ENCODE results near the gene FNDC11.
"Not testable (repeated sequence)": the region's sequence is repeated elsewhere in the genome, so short reads cannot be mapped to it uniquely, and the experiment has no call there.

Gene FNDC11

GRCh38 chr20:63568986-63569949, 15.3 kb downstream of the FNDC11 start:
- Histone ChIP-seq H3K9me3 (ENCODE audit: control insufficient read depth, insufficient read depth, low read length) (no peaks in the 10 kb centered on the region), H3K4me1 (ENCODE audit: insufficient read depth, low read length) (no peaks in the 10 kb centered on the region), H3K36me3 (ENCODE audit: insufficient read depth, low read length) (no peaks in the 10 kb centered on the region), H3K9ac (ENCODE audit: low read depth, low read length) (no peak overlapping the region)

- Histone ChIP-seq H3K36me3 (ENCODE audit: insufficient read depth, low read length) (no peaks in the 10 kb centered on the region), H3K9me3 (ENCODE audit: control insufficient read depth, insufficient read depth, low read length) (no peaks in the 10 kb centered on the region), H3K9ac (ENCODE audit: low read depth, low read length) (no peak overlapping the region), H3K4me1 (ENCODE audit: insufficient read depth, low read length) (no peaks in the 10 kb centered on the region)
These were observed 16.5 kb downstream of the FNDC11 start for GRCh38 chr20:63570281-63571086.

GRCh38 chr20:63571087-63571478, 17.1 kb downstream of the FNDC11 start:
- H3K4me1 ChIP-seq (ENCODE audit: insufficient read depth, low read length); H3K9ac ChIP-seq (ENCODE audit: low read depth, low read length); H3K36me3 ChIP-seq (ENCODE audit: insufficient read depth, low read length); H3K9me3 ChIP-seq (ENCODE audit: control insufficient read depth, insufficient read depth, low read length): not testable (repeated sequence)

GRCh38 chr20:63572071-63572787, 18.3 kb downstream of the FNDC11 start:
- Histone ChIP-seq H3K36me3 (ENCODE audit: insufficient read depth, low read length) (no peaks in the 10 kb centered on the region), H3K4me1 (ENCODE audit: insufficient read depth, low read length) (no peaks in the 10 kb centered on the region), H3K9ac (ENCODE audit: low read depth, low read length) (no peak overlapping the region)

GRCh38 chr20:63572788-63573646, 19.1 kb downstream of the FNDC11 start:
- H3K9ac ChIP-seq (ENCODE audit: low read depth, low read length), result peak overlapping the region; percentile 42; the same call in 1 of the 2 replicates
- H3K4me1 ChIP-seq (ENCODE audit: insufficient read depth, low read length), result no peaks in the 10 kb centered on the region
- no peaks in the 10 kb centered on the region for H3K36me3 ChIP-seq (ENCODE audit: insufficient read depth, low read length)
- no peaks in the 10 kb centered on the region for H3K9me3 ChIP-seq (ENCODE audit: control insufficient read depth, insufficient read depth, low read length)

More at GRCh38 chr20:63572071-63572787, 18.3 kb downstream of the FNDC11 start:
- no peaks in the 10 kb centered on the region for H3K9me3 ChIP-seq (ENCODE audit: control insufficient read depth, insufficient read depth, low read length)

GRCh38 chr20:63573647-63574131, 19.7 kb downstream of the FNDC11 start:
- no peaks in the 10 kb centered on the region for H3K9me3 ChIP-seq (ENCODE audit: control insufficient read depth, insufficient read depth, low read length)
- H3K4me1 ChIP-seq (ENCODE audit: insufficient read depth, low read length), result no peaks in the 10 kb centered on the region
- H3K9ac ChIP-seq (ENCODE audit: low read depth, low read length), result peak overlapping the region; percentile 42
- no peaks in the 10 kb centered on the region for H3K36me3 ChIP-seq (ENCODE audit: insufficient read depth, low read length)

- no peaks in the 10 kb centered on the region for H3K4me1 ChIP-seq (ENCODE audit: insufficient read depth, low read length)
- peak within 1 kb of the TSS; percentile 42 for H3K9ac ChIP-seq (ENCODE audit: low read depth, low read length)
- no peaks in the 10 kb centered on the region for H3K36me3 ChIP-seq (ENCODE audit: insufficient read depth, low read length)
- H3K9me3 ChIP-seq (ENCODE audit: control insufficient read depth, insufficient read depth, low read length), result no peaks in the 10 kb centered on the region
These were observed 20.3 kb downstream of the FNDC11 start, which contains the start of gene HELZ2 for GRCh38 chr20:63574156-63574828. Gene HELZ2, minus strand, starts transcription at chr20:63574239. Its CDS starts 1,854 bp downstream, at chr20:63572385.

- Histone ChIP-seq H3K9me3 (ENCODE audit: control insufficient read depth, insufficient read depth, low read length) (no peaks in the 10 kb centered on the region), H3K9ac (ENCODE audit: low read depth, low read length) (no peak overlapping the region), H3K36me3 (ENCODE audit: insufficient read depth, low read length) (no peaks in the 10 kb centered on the region), H3K4me1 (ENCODE audit: insufficient read depth, low read length) (no peaks in the 10 kb centered on the region)
These were observed 21.1 kb downstream of the FNDC11 start for GRCh38 chr20:63574829-63575743.

- Histone ChIP-seq H3K9me3 (ENCODE audit: control insufficient read depth, insufficient read depth, low read length) (no peaks in the 10 kb centered on the region), H3K4me1 (ENCODE audit: insufficient read depth, low read length) (no peaks in the 10 kb centered on the region), H3K36me3 (ENCODE audit: insufficient read depth, low read length) (no peaks in the 10 kb centered on the region), H3K9ac (ENCODE audit: low read depth, low read length) (no peak overlapping the region)
These were observed 22.4 kb downstream of the FNDC11 start for GRCh38 chr20:63576311-63576710.

GRCh38 chr20:63577317-63577894, 23.4 kb downstream of the FNDC11 start:
- no peaks in the 10 kb centered on the region for H3K36me3 ChIP-seq (ENCODE audit: insufficient read depth, low read length)
- no peaks in the 10 kb centered on the region for H3K9me3 ChIP-seq (ENCODE audit: control insufficient read depth, insufficient read depth, low read length)
- no peaks in the 10 kb centered on the region for H3K4me1 ChIP-seq (ENCODE audit: insufficient read depth, low read length)
- no peak overlapping the region for H3K9ac ChIP-seq (ENCODE audit: low read depth, low read length)

- H3K9ac ChIP-seq (ENCODE audit: low read depth, low read length), result no peak overlapping the region
- no peaks in the 10 kb centered on the region for H3K4me1 ChIP-seq (ENCODE audit: insufficient read depth, low read length)
- no peaks in the 10 kb centered on the region for H3K9me3 ChIP-seq (ENCODE audit: control insufficient read depth, insufficient read depth, low read length)
- H3K36me3 ChIP-seq (ENCODE audit: insufficient read depth, low read length), result no peaks in the 10 kb centered on the region
These were observed 24.5 kb downstream of the FNDC11 start for GRCh38 chr20:63578224-63579016.
